Uterus (tissue), 4 donors: Measurements from ENCODE around the gene PKP4. TPM values are rescaled to one million over a fixed set of nuclear protein-coding genes. Genes with fewer than 3 reads are reported as not detected.

Experiments
- DNase-seq, 2 donors: peaks; one replicate each; pipeline ENCODE4 v3.0.0-alpha.2; 2019 to 2020
- H3K27ac ChIP-seq, 2 donors: fragments of 200-600 bp; sonication (generic); 1 replicate in 1 of 2; 2 replicates in 1 of 2; pipeline ENCODE4 v1.5.1; 2016 to 2018
- H3K27me3 ChIP-seq, 2 donors: fragments of 200-600 bp; sonication (generic); one replicate each; pipeline ENCODE4 v1.5.1; 2018 to 2019; ENCODE audit warnings: control low read depth in 1 of 2
- H3K36me3 ChIP-seq, 2 donors: fragments of 200-600 bp; sonication (generic); one replicate each; pipeline ENCODE4 v1.5.1; 2019; ENCODE audit warnings: control low read depth in 1 of 2
- H3K4me1 ChIP-seq, 2 donors: fragments of 200-600 bp; sonication (generic); one replicate each; pipeline ENCODE4 v1.5.1; 2018 to 2019; ENCODE audit warnings: control low read depth in 1 of 2
- H3K4me3 ChIP-seq, 2 donors: fragments of 200-600 bp; sonication (generic); 1 replicate in 1 of 2; 2 replicates in 1 of 2; pipeline ENCODE4 v1.5.1; 2018 to 2019; ENCODE audit warnings: mild to moderate bottlenecking in 1 of 2
- H3K9me3 ChIP-seq, 2 donors: fragments of 200-600 bp; sonication (generic); one replicate each; pipeline ENCODE4 v1.5.1; 2019; ENCODE audit warnings: control low read depth in 1 of 2
- POLR2A ChIP-seq, 2 donors: fragments of 450-650 bp; IDR thresholded peaks; one replicate each; pipeline ENCODE4 v1.6.1; 2016; ENCODE audit warnings: antibody characterized with exemption in 2 of 2, mild to moderate bottlenecking in 1 of 2, moderate library complexity in 1 of 2
- intact Hi-C: fragments of 100-400 bp; cut with DNase I; formaldehyde crosslinking; loops from one replicate; pipeline ENCODE4 v1.15.1; 2023; ENCODE audit warnings: low total_unique reads
- total RNA-seq, 4 donors: library from RNA; depleted of rRNA in 3 of 4; stranded (reverse); fragments of >200 nt in 3 of 4; gene quantifications; one replicate each; pipeline versions ENCODE4 v1.1.0 to v1.2.4, GENCODE V29; 2014 to 2023
- TF ChIP-seq, protein P1 (sequence below), 4 experiments: fragments of 200-600 bp in 2 of 4; fragments of 450-650 bp in 2 of 4; sonication (generic) in 2 of 4; IDR thresholded peaks; one replicate each; pipeline ENCODE4 v1.5.1; 2016 to 2019; ENCODE audit warnings: antibody characterized with exemption in 4 of 4, mild to moderate bottlenecking in 2 of 4, moderate library complexity in 1 of 4
- donor health status: DM: yes; HTN: yes; CAD: no.

PKP4 gene
- total RNA-seq, 4 donors from 2014 or later = 35.6 to 122 (median 60.6) TPM

DNA sequence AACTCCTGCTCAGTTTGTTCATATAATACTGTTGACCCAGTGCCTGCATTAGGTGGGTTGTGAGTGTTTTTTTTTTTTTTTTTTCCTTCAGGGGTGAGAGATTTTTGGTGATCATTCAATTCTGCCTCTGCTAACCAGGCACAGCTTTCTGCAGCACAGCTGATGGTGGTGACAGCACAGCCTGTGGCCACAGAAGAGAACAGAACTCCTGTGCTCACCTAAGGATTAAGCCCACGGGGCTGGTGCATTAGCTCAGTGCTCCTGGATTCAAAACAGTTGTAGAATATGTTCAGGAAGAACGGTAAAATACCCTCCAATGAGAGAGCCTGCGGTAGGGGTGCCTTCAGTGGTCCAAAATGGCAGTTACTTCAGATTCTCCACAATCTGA, 42.0 kb downstream of the PKP4 start:
- Histone ChIP-seq H3K9me3 (no peaks in the 10 kb centered on the region), H3K27ac (no peak overlapping the region), H3K4me3 (no peak overlapping the region), H3K36me3 (no peaks in the 10 kb centered on the region), H3K27me3 (no peaks in the 10 kb centered on the region), H3K4me1 (no peaks in the 10 kb centered on the region)
- TF ChIP-seq, protein P1, sequence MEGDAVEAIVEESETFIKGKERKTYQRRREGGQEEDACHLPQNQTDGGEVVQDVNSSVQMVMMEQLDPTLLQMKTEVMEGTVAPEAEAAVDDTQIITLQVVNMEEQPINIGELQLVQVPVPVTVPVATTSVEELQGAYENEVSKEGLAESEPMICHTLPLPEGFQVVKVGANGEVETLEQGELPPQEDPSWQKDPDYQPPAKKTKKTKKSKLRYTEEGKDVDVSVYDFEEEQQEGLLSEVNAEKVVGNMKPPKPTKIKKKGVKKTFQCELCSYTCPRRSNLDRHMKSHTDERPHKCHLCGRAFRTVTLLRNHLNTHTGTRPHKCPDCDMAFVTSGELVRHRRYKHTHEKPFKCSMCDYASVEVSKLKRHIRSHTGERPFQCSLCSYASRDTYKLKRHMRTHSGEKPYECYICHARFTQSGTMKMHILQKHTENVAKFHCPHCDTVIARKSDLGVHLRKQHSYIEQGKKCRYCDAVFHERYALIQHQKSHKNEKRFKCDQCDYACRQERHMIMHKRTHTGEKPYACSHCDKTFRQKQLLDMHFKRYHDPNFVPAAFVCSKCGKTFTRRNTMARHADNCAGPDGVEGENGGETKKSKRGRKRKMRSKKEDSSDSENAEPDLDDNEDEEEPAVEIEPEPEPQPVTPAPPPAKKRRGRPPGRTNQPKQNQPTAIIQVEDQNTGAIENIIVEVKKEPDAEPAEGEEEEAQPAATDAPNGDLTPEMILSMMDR (IDR thresholded peaks at IDR 0.05) = no peak
- TF ChIP-seq POLR2A (IDR thresholded peaks at IDR 0.05) = no peak
- no peak for DNase-seq
- intact Hi-C loops = no loop called here

DNA sequence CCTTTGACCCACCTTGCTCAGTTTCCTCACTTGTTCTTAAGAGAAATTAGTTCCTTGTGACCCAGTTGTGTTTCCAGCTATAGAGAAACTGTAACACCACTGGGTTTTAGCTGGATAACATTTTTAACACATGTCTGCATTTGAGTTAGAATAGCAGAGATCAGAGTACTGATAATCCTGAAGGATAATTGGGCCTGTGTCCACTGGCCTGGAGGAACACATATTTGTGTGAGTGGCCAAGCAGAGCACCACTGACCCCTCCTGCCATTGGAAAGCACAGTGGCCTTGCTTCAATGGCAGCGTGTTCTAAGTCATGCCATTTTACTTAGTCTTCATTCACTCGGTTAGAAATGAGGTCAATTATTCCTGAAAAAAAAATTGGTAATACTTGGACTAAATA, 42.6 kb downstream of the PKP4 start:
- no peaks in the 10 kb centered on the region for H3K9me3 ChIP-seq
- H3K27ac ChIP-seq = no peak overlapping the region
- no peak overlapping the region for H3K4me3 ChIP-seq
- no peak for DNase-seq
- no peaks in the 10 kb centered on the region for H3K4me1 ChIP-seq
- no peaks in the 10 kb centered on the region for H3K27me3 ChIP-seq
- intact Hi-C loops = no loop called here
- TF ChIP-seq POLR2A (IDR thresholded peaks at IDR 0.05) = no peak
- TF ChIP-seq, protein P1 (IDR thresholded peaks at IDR 0.05) = no peak
- no peaks in the 10 kb centered on the region for H3K36me3 ChIP-seq

DNA sequence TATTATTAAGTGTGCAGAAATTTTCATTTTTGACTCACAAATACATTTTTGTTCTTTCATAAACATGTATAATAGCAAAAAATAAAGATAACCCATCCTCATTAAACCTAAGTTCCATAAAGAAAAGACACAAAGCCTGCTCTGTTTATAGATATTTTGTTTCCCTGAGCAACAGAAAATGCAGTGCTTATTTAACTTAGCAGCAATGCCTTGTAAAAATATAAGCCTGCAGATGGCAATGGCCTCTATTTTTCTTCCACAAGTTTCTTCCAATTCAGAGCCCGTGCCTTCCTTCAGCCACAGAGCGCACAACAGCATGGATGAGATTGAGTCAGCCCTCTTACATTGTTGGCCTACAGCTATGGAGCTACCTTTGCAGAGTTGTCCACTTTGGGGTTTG, 43.6 kb downstream of the PKP4 start:
- H3K27ac ChIP-seq = no peak overlapping the region
- H3K27me3 ChIP-seq = no peaks in the 10 kb centered on the region
- intact Hi-C loops = no loop called here
- no peaks in the 10 kb centered on the region for H3K9me3 ChIP-seq
- no peaks in the 10 kb centered on the region for H3K36me3 ChIP-seq
- DNase-seq = no peak
- no peak overlapping the region for H3K4me3 ChIP-seq
- H3K4me1 ChIP-seq = no peaks in the 10 kb centered on the region
- TF ChIP-seq, protein P1 (IDR thresholded peaks at IDR 0.05) = no peak
- no peak for TF ChIP-seq POLR2A (IDR thresholded peaks at IDR 0.05)

DNA sequence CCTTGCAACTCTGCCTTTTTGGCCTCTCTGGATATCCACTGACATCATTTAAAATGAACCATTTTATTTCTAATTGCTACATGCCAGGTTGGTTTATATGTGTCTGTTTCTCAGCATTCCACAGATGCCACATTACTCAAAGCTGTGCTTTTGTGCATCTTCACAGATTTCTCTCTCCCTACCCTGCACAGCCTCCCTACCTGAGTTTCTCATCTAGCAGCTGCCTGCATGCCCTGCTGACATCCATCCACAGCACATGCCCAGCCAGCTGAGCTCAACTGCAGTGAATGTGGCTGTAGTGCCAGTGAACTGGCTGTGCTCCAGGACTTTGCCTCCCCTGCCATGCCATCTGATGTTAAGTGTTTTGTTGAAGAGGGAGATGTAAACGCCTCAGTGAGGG, 44.5 kb downstream of the PKP4 start:
- Histone ChIP-seq H3K4me3 (no peak overlapping the region), H3K9me3 (no peaks in the 10 kb centered on the region), H3K4me1 (no peaks in the 10 kb centered on the region), H3K36me3 (no peaks in the 10 kb centered on the region), H3K27ac (no peak overlapping the region), H3K27me3 (no peaks in the 10 kb centered on the region)
- intact Hi-C loops = no loop called here
- no peak for TF ChIP-seq POLR2A (IDR thresholded peaks at IDR 0.05)
- TF ChIP-seq, protein P1 (IDR thresholded peaks at IDR 0.05) = no peak
- no peak for DNase-seq

DNA sequence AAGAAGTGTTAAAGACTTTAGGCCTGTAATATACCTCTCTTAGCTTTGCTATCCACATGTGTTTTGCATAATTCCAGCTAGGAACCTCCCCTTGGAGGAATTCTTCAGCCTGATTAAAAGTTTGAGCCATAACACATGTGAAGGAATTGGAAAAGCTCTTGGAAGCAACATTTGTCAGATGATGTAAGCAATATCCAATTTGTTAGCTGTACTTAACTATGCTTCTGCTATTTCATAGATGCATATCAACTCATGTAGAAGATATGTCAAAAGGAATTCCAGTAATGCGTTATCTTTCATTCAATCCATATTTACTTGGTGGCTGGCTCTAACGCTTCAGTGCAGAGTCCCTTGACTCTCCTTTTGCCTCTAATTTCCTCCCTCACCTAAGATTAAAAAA, 46.2 kb downstream of the PKP4 start:
- H3K27ac ChIP-seq = no peak overlapping the region
- H3K36me3 ChIP-seq = no peaks in the 10 kb centered on the region
- H3K27me3 ChIP-seq = no peaks in the 10 kb centered on the region
- TF ChIP-seq, protein P1 (IDR thresholded peaks at IDR 0.05) = no peak
- no peak for TF ChIP-seq POLR2A (IDR thresholded peaks at IDR 0.05)
- H3K4me1 ChIP-seq = no peaks in the 10 kb centered on the region
- H3K4me3 ChIP-seq = no peak overlapping the region
- intact Hi-C loops = no loop called here
- no peak for DNase-seq
- no peaks in the 10 kb centered on the region for H3K9me3 ChIP-seq
